BE2C (cell line): ENCODE results near the gene NHLH2.

Experiments
- DNase-seq: peaks from one replicate; pipeline ENCODE4 v3.0.0-alpha.2; 2020
- H3K27me3 ChIP-seq: fragments of 250-450 bp; sonication (Bioruptor Pico); 2 replicates; pipeline ENCODE4 v1.5.1; 2020; ENCODE audit warnings: mild to moderate bottlenecking
- H3K36me3 ChIP-seq: fragments of 250-450 bp; sonication (Bioruptor Pico); 2 replicates; pipeline ENCODE4 v1.5.1; 2020; ENCODE audit warnings: mild to moderate bottlenecking
- H3K4me1 ChIP-seq: fragments of 250-450 bp; sonication (Bioruptor Pico); 2 replicates; pipeline ENCODE4 v1.5.1; 2020
- H3K4me3 ChIP-seq: 2 replicates; pipeline ENCODE4 v1.5.1; 2011; ENCODE audit warnings: low read depth, low read length
- H3K9me3 ChIP-seq: fragments of 250-450 bp; sonication (Bioruptor Pico); 2 replicates; pipeline ENCODE4 v1.5.1; 2020
- TF ChIP-seq, protein P1 (sequence below): IDR thresholded peaks from 2 replicates; pipeline ENCODE4 v1.5.1; 2012; ENCODE audit warnings: mild to moderate bottlenecking, low read depth, low read length

Gene NHLH2

DNA sequence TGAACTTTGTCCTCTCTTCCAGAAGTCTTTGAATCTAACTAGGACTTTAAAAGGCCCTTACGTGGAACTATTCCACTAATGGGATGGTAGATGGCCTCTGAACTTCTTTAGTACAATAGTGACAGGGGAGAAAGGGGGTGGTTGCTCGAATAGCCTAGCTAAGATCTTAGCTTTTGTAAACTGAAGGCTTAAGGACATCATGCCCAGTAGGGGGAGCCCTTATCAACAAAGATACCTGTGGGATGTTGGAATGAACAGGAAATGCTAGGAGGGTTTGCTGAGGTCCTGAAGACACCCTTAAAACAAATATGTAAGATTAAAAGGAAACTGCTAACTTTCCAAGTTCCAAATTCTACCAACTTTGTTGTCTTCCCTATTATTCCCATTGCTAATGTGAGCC, 33.2 kb downstream of the NHLH2 start:
- H3K4me1 ChIP-seq = no peaks in the 10 kb centered on the region
- TF ChIP-seq, protein P1, sequence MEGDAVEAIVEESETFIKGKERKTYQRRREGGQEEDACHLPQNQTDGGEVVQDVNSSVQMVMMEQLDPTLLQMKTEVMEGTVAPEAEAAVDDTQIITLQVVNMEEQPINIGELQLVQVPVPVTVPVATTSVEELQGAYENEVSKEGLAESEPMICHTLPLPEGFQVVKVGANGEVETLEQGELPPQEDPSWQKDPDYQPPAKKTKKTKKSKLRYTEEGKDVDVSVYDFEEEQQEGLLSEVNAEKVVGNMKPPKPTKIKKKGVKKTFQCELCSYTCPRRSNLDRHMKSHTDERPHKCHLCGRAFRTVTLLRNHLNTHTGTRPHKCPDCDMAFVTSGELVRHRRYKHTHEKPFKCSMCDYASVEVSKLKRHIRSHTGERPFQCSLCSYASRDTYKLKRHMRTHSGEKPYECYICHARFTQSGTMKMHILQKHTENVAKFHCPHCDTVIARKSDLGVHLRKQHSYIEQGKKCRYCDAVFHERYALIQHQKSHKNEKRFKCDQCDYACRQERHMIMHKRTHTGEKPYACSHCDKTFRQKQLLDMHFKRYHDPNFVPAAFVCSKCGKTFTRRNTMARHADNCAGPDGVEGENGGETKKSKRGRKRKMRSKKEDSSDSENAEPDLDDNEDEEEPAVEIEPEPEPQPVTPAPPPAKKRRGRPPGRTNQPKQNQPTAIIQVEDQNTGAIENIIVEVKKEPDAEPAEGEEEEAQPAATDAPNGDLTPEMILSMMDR = peak; percentile 82
- H3K27me3 ChIP-seq = no peaks in the 10 kb centered on the region
- no peaks in the 10 kb centered on the region for H3K36me3 ChIP-seq
- H3K9me3 ChIP-seq = no peaks in the 10 kb centered on the region
- peak; percentile 61 for DNase-seq
- no peak overlapping the region for H3K4me3 ChIP-seq

DNA sequence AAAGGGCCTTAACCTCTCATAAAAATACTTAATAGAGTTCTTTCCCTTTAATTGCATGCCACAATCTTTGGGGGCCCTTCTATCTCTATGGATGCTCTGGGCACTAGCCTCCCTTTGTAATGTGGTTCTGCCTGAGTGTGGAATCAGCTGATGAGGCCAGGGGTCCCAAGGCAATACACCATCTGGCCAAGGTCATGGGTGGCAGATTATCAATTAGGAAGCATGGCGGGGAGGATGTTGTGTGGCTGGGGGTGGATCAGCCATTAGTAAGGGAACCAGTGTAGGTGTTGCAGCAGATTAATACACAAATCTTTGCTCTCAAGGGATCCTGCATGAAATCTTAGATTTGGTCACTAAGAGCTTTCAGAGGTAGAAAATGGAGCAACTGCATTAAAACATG, 35.3 kb downstream of the NHLH2 start:
- Histone ChIP-seq H3K36me3 (no peaks in the 10 kb centered on the region), H3K4me3 (no peak overlapping the region), H3K9me3 (no peaks in the 10 kb centered on the region), H3K4me1 (no peaks in the 10 kb centered on the region), H3K27me3 (no peaks in the 10 kb centered on the region)
- TF ChIP-seq, protein P1 = no peak
- no peak for DNase-seq

DNA sequence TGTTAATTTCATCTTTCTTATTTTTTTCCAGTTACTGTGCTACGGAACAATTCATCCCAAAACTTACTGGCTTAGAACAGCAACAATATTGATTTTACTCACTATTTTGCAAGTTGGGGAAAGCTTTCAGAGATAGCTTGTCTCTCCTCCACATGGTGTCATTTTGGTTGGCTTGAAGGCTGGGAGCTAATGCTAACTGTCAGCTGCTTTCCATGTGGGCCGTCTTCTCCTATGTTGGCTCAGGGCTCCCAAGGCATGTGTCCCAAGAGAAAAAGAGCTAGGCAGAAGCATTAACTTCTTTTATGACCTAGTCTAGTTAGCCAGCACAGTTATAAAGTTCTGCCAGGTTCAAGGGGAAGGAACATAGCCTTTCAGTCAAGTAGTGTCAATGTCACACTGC, 38.5 kb downstream of the NHLH2 start:
- DNase-seq = no peak
- H3K36me3 ChIP-seq = no peaks in the 10 kb centered on the region
- H3K27me3 ChIP-seq = no peaks in the 10 kb centered on the region
- no peak overlapping the region for H3K4me3 ChIP-seq
- no peaks in the 10 kb centered on the region for H3K4me1 ChIP-seq
- TF ChIP-seq, protein P1 = no peak
- H3K9me3 ChIP-seq = no peaks in the 10 kb centered on the region

DNA sequence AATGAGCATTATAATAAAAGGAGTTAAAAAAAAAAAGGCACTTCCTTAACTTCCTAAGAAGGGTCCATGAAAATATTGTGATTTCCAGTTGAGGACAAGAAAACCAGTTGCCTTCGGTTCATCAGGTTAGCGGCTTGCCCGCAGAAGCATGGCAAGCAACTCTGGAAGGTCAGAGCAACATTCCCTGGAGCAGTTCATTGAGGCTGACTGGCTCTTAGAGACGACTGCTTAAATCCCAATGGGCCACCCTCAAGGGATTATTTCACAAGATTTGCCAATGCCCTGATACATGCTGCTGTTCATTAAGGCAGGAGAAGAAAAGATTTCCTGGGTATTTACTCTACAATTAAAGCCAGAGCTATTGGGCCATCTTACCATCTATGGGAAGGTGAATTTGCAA, 43.4 kb downstream of the NHLH2 start:
- peaks cover 9% of the 10 kb centered on the region for H3K27me3 ChIP-seq
- TF ChIP-seq, protein P1 = no peak
- no peaks in the 10 kb centered on the region for H3K36me3 ChIP-seq
- no peak for DNase-seq
- H3K9me3 ChIP-seq = no peaks in the 10 kb centered on the region
- no peaks in the 10 kb centered on the region for H3K4me1 ChIP-seq
- H3K4me3 ChIP-seq = no peak overlapping the region

DNA sequence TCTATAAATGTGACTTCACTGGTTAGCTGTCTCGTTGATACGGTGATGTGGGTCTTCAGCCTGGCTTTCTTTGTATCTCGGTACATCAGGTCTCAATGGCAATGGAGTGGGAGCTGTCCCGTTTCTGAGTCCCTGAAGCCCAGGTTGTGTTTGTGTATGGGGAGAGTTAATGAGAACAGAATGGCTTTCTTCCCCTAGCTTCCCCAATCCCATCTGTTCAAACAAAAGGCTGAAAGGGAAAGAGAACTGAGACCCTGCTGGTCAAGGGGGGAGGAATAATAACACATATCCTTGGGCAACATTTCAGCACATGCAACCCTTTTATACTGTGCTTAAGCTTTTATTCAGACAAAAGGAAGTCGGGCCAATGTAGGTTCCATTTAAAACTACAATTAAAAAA, 44.0 kb downstream of the NHLH2 start:
- H3K9me3 ChIP-seq = no peaks in the 10 kb centered on the region
- H3K4me3 ChIP-seq = no peak overlapping the region
- no peaks in the 10 kb centered on the region for H3K4me1 ChIP-seq
- H3K36me3 ChIP-seq = no peaks in the 10 kb centered on the region
- H3K27me3 ChIP-seq = peaks cover 9% of the 10 kb centered on the region
- TF ChIP-seq, protein P1 = no peak
- DNase-seq = no peak

DNA sequence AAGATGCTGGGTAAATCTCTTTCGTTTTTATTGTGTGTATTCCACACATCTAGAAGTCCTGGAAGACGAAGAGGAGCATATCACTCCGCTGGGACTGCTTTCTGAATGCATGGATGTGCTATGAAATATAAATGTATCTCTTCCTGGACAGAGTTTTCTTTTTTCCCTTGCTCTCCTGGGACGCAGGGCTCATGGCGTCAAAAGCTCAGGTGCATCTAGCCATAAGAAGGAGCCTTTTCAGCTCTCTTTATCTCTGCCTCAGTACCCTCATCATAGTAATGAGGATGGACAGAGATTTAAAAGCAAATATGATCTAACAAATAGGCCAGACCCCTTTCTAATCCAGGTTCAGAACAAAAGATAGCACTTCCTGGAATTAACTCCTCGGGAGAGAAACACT, 44.9 kb downstream of the NHLH2 start:
- Histone ChIP-seq H3K4me3 (no peak overlapping the region), H3K36me3 (no peaks in the 10 kb centered on the region), H3K27me3 (peaks cover 9% of the 10 kb centered on the region), H3K9me3 (no peaks in the 10 kb centered on the region), H3K4me1 (no peaks in the 10 kb centered on the region)
- DNase-seq = no peak
- TF ChIP-seq, protein P1 = no peak
